Measurements from ENCODE around the gene WNK2.
"Not testable (repeated sequence)": the region's sequence is repeated elsewhere in the genome, so short reads cannot be mapped to it uniquely, and the experiment has no call there.

The WNK2 gene

DNA sequence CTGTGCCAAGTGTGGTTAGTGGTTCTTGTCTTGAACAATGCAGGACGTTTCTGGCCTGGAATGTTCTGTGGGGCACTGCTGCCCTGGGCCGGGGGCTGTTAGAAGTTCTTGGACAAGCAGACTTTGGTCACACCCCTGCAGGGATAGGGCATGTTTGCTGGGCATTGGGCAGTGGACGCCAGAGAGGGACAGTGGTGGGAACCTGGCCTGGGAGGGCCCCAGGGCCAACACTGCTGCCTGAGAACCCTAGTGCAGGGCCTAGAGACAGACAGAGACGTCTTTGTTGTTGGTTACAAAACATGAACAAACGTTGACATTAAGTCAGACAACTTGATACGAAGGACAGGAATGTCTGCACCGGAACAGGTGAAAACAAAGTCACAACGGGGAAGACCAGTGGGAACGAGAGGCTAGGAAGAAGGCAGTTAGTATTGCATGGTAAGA, 57.0 kb downstream of the WNK2 start:
- no peak for DNase-seq

DNA sequence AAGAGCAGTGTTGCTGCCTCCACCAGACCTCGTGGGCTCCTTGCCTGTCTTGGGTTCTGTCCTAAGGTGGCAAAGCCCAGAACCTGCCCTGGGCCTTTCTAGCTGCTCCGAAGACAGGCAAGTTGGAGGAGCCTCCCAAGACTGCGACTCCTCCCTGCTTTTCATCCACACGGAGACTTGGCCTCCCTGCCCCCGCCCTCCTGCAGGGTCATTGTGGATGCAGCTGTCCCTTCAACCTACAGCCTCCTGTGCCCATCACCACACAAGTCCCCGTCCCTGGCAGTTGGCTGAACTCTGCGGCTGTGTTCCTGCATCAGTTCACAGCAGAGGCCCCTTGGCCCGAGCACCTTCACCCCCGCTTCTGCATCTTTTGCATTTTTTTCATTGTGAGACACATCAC, 59.2 kb downstream of the WNK2 start:
- no peak for DNase-seq

DNA sequence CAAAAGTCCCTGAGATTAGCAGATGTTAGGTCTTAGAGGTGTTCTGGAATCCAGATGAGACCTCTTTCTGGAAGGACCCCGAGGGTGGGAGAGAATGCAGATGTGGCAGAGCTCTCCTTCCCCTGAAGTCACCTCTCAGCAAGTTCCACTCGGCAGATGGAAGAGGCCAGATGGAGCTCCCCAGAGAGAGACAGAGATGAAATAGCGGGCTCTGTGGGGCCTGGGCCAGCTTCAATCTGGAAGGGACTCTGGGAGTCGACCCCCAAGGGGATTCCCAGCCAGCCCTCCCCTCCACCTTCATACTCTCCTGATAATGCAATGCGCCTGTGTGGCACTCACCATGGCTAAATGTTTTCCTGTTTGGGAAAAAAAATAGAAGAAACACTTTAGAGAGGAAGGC, 60.2 kb downstream of the WNK2 start:
- DNase-seq, result no peak

DNA sequence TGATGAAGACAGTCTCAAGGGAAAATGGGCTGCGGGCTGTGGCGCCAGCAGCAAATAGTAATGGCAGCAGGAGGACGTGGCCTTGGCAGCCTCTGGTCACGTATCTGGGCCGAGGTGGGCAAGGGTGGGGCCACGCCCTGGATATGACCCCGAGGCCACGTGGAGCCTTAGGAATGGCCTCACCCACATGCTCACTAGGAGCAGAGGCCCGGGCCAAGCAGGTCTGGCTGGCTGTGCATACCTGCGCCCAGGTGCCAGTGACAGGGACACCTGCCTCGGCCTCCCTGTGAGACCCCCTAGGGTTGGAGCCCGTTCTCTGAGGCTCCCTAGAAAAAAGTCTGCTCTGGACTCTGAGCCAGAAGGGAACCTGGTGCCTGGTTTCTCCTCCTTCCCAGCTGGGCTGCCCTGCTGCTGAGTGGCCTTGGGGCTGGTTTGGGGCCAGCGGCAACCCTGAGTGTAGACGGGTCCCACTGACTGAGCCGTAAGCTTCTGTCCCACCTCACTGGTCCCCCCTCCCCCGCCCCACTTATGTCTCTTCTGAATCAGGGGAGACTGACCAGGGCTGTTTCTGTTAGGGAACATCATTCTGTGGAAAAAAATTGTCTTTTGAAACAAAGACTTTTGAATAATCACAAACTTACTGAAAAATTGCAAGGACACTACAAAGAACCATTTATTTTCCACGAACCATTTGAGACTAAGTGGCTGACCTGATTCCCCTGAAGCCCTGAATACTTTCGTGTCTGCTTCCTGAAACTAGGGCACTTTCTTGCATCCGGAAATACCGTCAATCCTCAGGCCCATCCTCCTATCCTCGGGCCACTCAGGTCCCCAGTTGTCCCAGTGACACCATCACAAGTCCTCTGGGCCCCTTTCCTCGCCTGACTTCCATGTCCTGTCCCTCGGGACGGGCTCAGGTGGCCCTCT, 60.8 kb downstream of the WNK2 start:
- no peak for DNase-seq

DNA sequence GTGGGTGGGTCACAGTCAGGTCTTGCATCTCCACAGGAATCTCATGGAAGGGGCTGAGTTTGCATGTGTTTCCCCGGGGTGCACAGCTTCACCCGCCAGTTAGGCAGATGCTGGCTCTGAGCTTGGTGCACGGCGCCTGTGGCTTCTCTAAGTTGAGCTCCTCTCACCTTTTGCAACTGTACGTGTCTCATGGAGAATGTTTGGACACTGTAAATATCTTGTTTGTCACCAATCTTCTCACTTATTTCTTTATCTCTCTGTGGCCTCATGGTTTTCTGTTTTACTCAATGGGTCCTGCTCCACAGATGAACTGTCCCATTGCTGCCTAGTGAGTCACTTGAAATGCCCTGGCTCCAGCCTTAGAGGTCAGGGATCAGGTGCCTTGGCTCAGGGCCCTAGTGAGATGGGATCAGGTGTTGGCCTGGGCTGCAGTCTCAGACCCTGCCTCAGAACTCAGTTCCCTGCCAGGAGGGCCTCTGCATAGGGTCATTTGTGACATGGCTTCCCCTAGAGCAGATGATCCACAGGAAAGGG, 61.6 kb downstream of the WNK2 start:
- DNase-seq, result no peak

DNA sequence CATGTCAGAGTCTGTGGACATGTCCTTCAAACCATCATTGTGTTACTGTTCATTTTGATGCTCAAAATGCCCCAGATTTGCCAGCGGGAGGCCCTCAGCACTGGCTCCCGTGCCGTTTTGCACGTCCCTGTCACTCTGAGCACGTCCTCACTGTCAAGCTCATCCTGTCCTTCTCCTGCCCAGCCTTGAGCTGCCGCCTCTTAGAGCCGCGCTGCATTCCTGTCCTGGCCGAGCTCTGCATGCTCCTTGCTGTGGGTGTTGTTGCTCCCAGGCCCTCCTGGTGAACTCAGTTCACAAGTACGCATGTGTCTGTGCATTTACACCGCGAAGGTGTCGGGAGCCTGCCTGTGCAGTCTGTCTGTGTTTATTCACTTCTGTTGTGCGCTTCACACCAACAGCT, 62.2 kb downstream of the WNK2 start:
- DNase-seq, result no peak

DNA sequence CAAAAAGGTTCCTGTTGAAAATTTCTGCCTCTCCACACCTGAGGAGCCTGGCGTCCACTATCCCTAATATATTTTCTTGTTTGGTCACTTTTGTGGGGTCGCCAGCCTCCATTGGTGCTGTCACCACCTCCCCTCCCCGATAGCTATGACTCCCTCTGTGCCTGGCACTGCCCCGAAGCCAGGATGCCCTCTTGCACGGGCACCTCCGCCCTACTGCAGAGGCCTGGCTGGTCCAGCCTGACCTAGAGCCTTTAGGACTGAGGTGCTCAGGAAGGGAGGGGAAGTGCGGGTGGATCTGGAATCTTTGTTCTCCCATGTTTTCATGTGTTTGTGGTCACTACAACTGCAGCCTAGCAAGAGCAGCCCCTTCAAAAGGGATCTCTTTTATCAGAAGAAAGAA, 62.6 kb downstream of the WNK2 start:
- no peak for DNase-seq

DNA sequence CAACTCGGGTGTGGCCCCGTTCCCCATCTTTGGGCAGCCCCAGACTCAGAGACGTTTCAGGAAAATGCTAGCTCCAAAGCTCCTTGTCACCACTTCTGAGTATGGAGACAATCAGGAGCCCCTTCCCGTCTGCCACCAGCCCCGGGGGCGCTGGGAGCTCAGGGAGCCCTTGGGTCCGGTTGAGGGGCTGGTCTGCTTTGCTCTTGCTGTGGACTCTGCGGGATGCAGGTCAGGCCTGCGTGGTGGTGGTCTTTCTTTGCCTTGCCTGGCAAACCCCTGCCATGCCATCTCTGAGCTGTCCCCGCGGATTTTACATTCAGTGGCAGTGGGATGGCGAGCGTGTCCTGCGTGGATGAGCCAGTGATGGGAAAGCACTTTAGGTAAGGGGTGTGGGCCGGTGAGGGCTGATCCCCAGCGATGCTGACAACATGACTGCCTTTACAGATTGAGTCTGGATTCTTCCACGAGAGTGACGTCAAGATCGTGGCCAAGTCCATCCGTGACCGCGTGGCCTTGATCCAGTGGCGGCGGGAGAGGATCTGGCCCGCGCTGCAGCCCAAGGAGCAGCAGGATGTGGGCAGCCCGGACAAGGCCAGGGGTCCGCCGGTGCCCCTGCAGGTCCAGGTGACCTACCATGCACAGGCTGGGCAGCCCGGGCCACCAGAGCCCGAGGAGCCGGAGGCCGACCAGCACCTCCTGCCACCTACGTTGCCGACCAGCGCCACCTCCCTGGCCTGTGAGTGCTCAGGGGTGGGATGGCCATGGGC, 63.3 kb downstream of the WNK2 start:
- no peak for DNase-seq

DNA sequence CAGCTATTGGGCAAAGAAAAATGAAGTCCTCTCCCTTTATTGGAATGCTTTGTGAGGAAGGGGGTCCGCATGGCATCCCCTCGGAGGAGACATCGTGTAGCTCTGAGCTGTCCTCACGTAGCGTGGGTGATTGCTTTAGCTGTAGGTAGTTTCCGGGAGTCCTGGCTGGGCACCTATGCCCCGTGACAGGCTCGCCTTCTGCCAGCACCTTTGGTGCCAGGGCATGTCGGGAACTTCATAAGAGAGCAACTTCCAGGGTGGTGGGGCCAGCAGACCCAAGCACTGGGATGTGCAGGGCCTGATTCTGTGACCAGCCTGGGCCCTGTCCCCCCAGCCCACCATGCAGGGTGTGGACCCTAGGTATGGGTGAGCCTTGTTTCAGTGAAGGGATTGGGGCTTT, 64.0 kb downstream of the WNK2 start:
- no peak for DNase-seq

DNA sequence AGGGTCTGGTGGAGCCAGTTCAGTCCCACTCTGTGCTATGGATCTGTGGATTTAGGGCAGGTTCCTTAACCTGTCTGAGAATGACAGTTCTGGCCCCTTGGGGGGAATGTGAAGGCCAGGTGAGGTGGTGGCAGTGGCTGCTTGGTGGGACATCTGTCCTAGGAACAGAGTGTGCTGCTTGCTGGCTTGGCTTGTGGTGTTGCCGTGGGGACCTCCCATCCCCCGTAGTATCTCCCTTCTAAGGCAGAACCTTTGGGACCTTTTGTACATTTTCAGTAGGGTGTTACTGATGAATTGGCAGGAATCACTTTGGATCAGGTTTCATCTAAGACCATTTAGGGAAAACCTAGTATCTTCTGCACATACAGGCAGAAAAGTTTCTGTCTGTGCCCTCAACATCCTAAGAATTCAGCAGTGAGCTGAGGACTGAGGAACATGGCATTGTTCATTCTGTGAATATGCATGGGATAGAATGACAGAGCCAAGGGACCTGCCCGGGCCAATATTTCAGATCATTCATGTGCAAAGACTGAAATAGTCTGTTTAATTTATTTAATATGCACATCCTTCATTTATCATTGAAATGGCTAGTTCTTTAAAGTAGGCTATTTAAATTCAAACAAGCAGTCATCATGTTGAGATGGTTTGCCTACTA, 64.6 kb downstream of the WNK2 start:
- DNase-seq, result no peak

DNA sequence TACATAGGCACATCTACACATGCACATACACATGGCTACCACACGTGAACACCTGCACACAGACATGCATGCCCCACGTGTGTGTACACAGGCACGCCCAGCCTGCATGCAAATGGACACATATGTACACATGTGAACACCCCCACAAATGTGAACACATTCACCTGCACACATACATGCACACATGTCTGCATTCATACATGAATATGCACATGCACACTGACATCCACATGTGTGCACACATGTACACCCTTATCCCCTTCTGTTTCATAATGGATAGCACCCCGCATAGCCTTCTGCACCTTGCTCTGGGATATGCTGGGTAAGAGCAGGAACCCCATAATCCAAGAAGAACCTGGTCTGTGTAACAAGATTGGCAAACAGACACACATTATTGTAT, 66.2 kb downstream of the WNK2 start:
- no peak for DNase-seq

DNA sequence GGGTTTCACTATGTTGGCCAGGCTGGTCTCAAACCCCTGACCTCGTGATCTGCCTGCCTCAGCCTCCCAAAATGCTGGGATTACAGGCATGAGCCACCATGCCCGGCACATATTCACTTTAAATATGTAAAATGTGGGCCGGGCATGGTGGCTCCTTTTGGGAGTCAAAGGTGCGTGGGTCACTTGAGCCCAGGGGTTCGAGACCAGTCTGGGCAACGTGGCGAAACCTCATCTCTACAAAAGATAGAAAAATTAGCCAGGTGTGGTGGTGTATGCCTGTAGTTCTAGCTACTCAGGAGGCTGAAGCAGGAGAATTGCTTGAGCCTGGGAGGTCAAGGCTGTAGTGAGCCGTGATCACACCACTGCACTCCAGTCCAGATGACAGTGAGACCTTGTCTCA, 67.4 kb downstream of the WNK2 start:
- DNase-seq, result not testable (repeated sequence)

DNA sequence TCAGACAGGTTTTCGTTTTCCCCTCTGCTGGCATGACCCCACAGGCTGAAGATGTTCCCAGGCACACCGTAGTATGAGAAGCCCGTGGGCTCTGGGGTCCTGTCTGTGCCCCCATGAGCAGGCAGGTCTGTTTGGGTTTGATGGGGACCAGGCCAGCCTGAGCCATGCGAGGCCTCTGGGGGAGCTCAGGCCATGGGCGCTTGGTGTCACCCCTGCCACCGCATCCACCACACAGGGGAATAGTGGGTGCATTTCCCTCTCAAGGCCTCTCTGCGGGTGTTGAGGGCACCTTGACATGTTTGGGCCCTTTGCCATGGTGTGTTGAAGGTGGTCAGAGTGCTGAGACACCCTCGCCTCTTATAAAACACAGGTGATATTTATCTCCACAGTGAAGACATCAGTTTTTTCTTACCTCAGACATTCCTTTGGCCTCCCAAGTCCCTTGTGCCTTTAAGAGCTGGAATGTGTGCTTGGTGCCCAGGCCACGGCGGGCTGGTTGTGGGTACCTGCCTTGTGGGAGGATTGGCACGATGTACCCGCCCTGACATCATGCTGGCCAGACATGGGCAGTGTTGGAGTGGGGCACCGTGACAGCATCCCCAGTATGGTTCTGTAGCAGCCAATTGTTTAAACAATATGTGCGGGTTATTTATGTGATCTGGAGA, 68.3 kb downstream of the WNK2 start:
- DNase-seq, result no peak

DNA sequence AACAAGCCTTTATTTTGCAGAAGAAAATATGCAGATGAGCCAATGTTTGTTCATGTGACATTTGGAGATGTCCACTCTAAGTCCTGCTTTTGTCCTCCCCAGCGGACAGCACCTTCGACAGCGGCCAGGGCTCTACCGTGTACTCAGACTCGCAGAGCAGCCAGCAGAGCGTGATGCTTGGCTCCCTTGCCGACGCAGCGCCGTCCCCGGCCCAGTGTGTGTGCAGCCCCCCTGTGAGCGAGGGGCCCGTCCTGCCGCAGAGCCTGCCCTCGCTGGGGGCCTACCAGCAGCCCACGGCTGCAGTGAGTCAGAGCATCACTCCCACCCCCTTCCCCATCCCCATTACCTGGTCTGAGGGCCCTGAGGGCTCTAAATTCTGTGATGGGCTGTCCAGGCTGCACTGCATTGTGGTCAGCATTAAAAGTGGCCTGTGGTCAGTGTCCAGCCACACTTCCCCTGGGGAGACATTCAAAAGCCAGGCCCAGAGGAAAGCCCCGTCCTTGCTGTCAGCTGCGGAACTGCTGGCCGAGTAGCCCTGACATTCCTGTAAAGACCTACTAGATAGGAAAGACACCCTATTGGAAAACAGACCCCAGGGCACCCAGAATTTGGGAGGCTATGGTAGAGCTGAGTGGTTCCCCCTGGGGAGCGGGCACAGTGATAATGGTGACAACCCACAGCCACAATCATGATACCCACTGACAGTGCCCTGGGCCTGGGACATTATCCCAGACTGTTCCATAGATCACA, 69.0 kb downstream of the WNK2 start:
- no peak for DNase-seq

DNA sequence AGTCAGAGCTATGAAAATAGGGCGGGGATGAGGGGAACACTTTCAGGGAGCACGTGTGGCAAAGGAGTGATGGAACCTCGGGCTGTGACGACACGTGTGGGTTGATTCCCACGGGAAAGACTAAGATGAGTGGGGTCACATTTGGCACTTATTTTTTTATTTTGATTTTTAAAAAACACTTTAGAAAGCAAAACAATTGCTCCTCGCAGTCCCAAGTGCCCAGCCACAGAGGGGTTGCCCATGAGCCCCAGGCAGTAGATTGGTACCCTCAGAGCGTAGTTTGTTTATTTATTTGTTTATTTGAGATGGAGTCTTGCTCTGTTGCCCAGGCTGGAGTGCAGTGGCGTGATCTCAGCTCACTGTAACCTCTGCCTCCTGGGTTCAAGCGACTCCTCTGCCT, 69.7 kb downstream of the WNK2 start:
- no peak for DNase-seq

DNA sequence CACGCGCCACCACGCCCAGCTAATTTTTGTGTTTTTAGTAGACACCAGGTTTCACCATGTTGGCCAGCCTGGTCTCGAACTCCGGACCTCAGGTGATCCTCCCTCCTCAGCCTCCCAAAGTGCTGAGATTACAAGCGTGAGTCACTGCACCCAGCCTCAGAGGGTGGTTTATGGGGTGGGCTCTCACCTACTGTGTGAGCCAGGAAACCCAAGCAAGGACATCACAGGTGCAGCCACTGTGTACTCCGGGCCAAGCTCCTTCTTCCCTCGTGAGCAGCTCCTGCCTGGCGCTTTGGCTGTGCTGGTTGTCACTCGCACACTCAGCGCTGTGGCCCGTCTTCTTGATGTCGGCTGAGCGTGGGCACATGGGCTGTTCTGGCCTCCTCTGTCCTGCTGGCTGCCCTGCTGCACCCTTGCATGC, 70.1 kb downstream of the WNK2 start:
- no peak for DNase-seq

DNA sequence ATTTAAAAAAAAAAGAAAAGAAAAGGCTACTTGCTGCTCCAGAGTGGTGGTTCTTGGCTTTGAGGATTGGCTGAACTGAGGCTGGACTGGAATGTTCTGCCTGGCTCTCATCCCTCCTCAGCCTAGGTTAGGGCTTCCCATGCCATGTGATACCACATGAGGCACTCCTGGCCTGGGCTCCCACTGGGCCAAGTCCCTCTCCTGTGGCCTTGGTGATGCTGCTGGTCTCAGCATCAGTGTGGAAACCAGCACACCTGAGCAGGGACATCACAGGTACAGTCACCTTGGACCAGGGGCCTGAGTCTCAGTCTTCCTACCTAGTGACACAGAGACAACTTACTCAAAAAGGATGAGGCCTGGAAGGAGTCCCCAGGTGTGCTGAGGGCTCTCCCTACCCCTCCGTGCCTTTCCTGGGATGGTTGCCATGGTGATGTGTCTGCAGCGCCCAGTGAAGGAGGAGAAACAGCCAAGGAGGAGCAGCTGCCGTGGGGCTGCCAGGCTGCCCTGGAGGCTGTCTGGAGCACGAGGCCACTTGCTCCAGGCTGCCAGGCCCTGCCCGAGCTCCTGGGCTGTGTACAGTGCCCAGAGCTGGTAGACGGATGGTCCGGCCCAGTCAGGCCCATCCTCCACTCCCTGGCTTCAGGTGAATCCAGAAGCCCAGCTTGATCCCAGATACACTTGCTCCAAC, 71.0 kb downstream of the WNK2 start:
- DNase-seq, result no peak

DNA sequence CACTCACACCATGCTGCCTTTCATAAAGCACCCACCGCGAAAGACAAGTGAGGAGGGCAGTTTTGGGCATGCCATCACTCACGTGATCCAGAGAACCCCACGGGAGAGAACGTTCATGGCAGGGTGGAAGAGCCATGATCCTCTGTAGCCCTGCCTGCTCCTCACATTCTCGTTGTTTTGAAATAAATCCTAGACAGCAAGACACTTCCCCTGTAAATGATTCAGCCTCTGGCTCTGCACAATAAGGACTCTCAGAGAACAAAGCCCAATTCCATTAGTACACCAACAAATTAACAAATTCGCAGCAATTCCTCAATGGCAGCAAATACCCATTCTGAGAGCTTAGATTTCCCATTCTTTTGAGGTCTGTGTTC, 71.5 kb downstream of the WNK2 start:
- no peak for DNase-seq

DNA sequence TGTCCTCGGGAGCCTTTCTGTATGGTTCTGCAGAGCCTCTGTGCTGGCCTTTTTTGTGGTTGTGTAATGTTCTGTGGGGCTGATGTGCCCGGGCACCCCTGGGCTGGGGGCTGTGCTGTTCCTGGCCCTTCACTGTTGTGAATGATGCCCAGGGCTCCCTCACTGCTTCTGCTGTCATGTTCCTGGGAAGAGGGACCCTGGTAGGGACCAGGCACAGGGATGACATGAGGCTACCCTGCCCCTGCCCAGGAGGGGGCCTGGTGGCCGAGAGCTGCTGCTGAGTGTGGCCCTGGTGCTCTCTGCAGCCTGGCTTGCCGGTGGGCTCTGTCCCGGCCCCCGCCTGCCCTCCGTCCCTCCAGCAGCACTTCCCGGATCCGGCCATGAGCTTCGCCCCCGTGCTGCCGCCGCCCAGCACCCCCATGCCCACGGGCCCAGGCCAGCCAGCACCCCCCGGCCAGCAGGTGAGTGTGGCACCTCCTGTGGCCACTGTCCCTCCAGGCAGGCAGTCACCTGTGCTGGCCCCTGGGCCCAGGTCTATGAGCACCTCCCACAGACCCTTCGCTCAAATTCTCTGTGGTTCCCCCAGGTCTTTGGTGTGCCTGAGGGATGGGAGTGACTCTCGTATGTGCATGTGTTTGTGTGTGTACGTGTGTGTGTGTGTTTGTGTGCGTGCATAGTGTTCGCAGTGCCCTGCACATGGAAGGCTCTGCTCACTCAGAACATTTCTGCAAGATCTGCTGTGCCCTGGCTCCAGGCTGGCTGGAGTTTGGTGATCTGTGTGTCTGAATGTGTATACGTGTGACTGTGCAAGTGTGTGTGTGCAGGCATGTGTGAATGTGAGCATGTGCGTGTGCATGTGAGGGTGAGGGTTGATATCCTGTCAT, 72.3 kb downstream of the WNK2 start:
- DNase-seq, result no peak
